Measurements from ENCODE around the gene SLC15A2. TPM values are rescaled to one million over a fixed set of nuclear protein-coding genes. Genes with fewer than 3 reads are reported as not detected.
A peak's percentile ranks its signal among the peaks of the same experiment; 100 is the strongest.

Gene SLC15A2
- total RNA-seq, 4 donors from 2014 or later: 1.9 to 4.9 (median 4.4) TPM

- H3K27ac ChIP-seq: peak overlapping the region; percentile 26 to 81 (median 58)
- intact Hi-C loops (cut with DNase I): no loop called here
- TF ChIP-seq CTCF (IDR thresholded peaks at IDR 0.05) (no peak), POLR2A (IDR thresholded peaks at IDR 0.05) (no peak)
- 31 to 63% methylated on average over 2 of the region's 2 CpGs for WGBS, 2 donors
- no peak for DNase-seq
- H3K4me1 ChIP-seq: peaks cover 0 to 31% (median 17%) of the 10 kb centered on the region in 3 donors
- H3K36me3 ChIP-seq: no peaks in the 10 kb centered on the region
- H3K9me3 ChIP-seq: peaks cover 0 to 8% (median 0%) of the 10 kb centered on the region in 3 donors
- H3K27me3 ChIP-seq: no peaks in the 10 kb centered on the region
- H3K4me3 ChIP-seq: no peak overlapping the region
These were observed 85.0 kb downstream of the SLC15A2 start for GRCh38 chr3:121979246-121979645.

GRCh38 chr3:121979734-121980449 is 85.7 kb downstream of the SLC15A2 start:
- H3K27ac ChIP-seq: peak overlapping the region; percentile 55 to 81 (median 58)
- no peaks in the 10 kb centered on the region for H3K36me3 ChIP-seq
- H3K27me3 ChIP-seq: no peaks in the 10 kb centered on the region
- no peak for DNase-seq
- H3K4me3 ChIP-seq: no peak overlapping the region
- TF ChIP-seq POLR2A (IDR thresholded peaks at IDR 0.05) (no peak), CTCF (IDR thresholded peaks at IDR 0.05) (no peak)
- intact Hi-C loops (cut with DNase I): no loop called here
- peaks cover 0 to 8% (median 0%) of the 10 kb centered on the region in 3 donors for H3K9me3 ChIP-seq
- H3K4me1 ChIP-seq: peaks cover 0 to 31% (median 17%) of the 10 kb centered on the region in 3 donors

GRCh38 chr3:121980450-121980796 is 86.2 kb downstream of the SLC15A2 start:
- H3K27ac ChIP-seq: peak overlapping the region in 3 of 4 donors; percentile 55 to 81 (median 57)
- no peaks in the 10 kb centered on the region for H3K27me3 ChIP-seq
- H3K9me3 ChIP-seq: peaks cover 0 to 8% (median 0%) of the 10 kb centered on the region in 3 donors
- no peak for DNase-seq
- no peaks in the 10 kb centered on the region for H3K36me3 ChIP-seq
- peaks cover 0 to 31% (median 17%) of the 10 kb centered on the region in 3 donors for H3K4me1 ChIP-seq
- intact Hi-C loops (cut with DNase I): no loop called here
- no peak for TF ChIP-seq CTCF (IDR thresholded peaks at IDR 0.05)
- no peak for TF ChIP-seq POLR2A (IDR thresholded peaks at IDR 0.05)
- H3K4me3 ChIP-seq: no peak overlapping the region
- 67 to 77% methylated on average over 5 of the region's 5 CpGs for WGBS, 2 donors

GRCh38 chr3:121981473-121981872 is 87.3 kb downstream of the SLC15A2 start:
- no peaks in the 10 kb centered on the region for H3K27me3 ChIP-seq
- TF ChIP-seq POLR2A (IDR thresholded peaks at IDR 0.05) (no peak), CTCF (IDR thresholded peaks at IDR 0.05) (no peak)
- 66 to 70% methylated on average over 2 of the region's 2 CpGs for WGBS, 2 donors
- H3K36me3 ChIP-seq: no peaks in the 10 kb centered on the region
- peaks cover 0 to 31% (median 17%) of the 10 kb centered on the region in 3 donors for H3K4me1 ChIP-seq
- H3K27ac ChIP-seq: no peak overlapping the region
- no peak for DNase-seq
- intact Hi-C loops (cut with DNase I): no loop called here
- H3K9me3 ChIP-seq: peaks cover 0 to 8% (median 0%) of the 10 kb centered on the region in 3 donors
- no peak overlapping the region for H3K4me3 ChIP-seq

GRCh38 chr3:121985846-121986245 is 91.6 kb downstream of the SLC15A2 start:
- no peak overlapping the region for H3K27ac ChIP-seq
- peaks cover 0 to 7% (median 0%) of the 10 kb centered on the region in 3 donors for H3K36me3 ChIP-seq
- no peaks in the 10 kb centered on the region for H3K27me3 ChIP-seq
- H3K4me3 ChIP-seq: no peak overlapping the region
- no peak for TF ChIP-seq CTCF (IDR thresholded peaks at IDR 0.05)
- TF ChIP-seq POLR2A (IDR thresholded peaks at IDR 0.05): no peak
- no peak for DNase-seq
- peaks cover 0 to 8% (median 0%) of the 10 kb centered on the region in 3 donors for H3K9me3 ChIP-seq
- 69 to 80% methylated on average over 2 of the region's 2 CpGs for WGBS, 2 donors
- peaks cover 0 to 5% (median 0%) of the 10 kb centered on the region in 3 donors for H3K4me1 ChIP-seq
- intact Hi-C loops (cut with DNase I): no loop called here

Data from esophagus squamous epithelium (tissue), 5 donors.